Right lung (tissue), 10 donors: Measurements from ENCODE around the gene PDSS1. TPM values are rescaled to one million over a fixed set of nuclear protein-coding genes. Genes with fewer than 3 reads are reported as not detected.
"Not testable (repeated sequence)": the region's sequence is repeated elsewhere in the genome, so short reads cannot be mapped to it uniquely, and the experiment has no call there.

Experiments
- DNase-seq, 2 donors: peaks; one replicate each; pipeline ENCODE4 v3.0.0-alpha.2; 2013
- long read RNA-seq, 8 donors: transcript quantifications; one replicate each; lab custom pipeline, GENCODE V29; 2026
- polyA plus RNA-seq, 5 donors: library from polyadenylated mRNA; unstranded; fragments of 120-200 nt; gene quantifications; one replicate each; pipeline versions ENCODE4 v1.2.1 to v1.2.3, GENCODE V29; 2013; ENCODE audit warnings: inconsistent platforms in 1 of 5, low replicate concordance in 1 of 5; ENCODE audit not compliant: insufficient read length in 5 of 5, insufficient read depth in 1 of 5

Gene PDSS1
- polyA plus RNA-seq = 10 to 100 TPM in 4 of 5 donors, 1 to 10 TPM in 1; 9.3 to 15.3 (median 12.3) TPM
- long read RNA-seq, donor 1, partial matches to known transcripts = 5 of 7 reads
- long read RNA-seq, donor 1, other reads (novel, unspliced or antisense) = 0 of 7 reads
- long read RNA-seq, donor 2, partial matches to known transcripts = 0 of 1 reads
- long read RNA-seq, donor 2, other reads (novel, unspliced or antisense) = 0 of 1 reads
- long read RNA-seq, donor 3, partial matches to known transcripts = 0 of 5 reads
- long read RNA-seq, donor 3, other reads (novel, unspliced or antisense) = 0 of 5 reads
- long read RNA-seq, donor 4, partial matches to known transcripts = 0 of 1 reads
- long read RNA-seq, donor 4, other reads (novel, unspliced or antisense) = 0 of 1 reads
- long read RNA-seq, donor 5, partial matches to known transcripts = 7 of 11 reads
- long read RNA-seq, donor 5, other reads (novel, unspliced or antisense) = 0 of 11 reads
- long read RNA-seq, donor 6, partial matches to known transcripts = 5 of 6 reads
- long read RNA-seq, donor 6, other reads (novel, unspliced or antisense) = 0 of 6 reads
- long read RNA-seq, donor 7, partial matches to known transcripts = 0 of 2 reads
- long read RNA-seq, donor 7, other reads (novel, unspliced or antisense) = 0 of 2 reads
- long read RNA-seq, donor 8 = 0 reads

GRCh38 chr10:26697163-26697921, at the start of gene PDSS1:
Gene PDSS1, plus strand, starts transcription at chr10:26697701. Its CDS starts 11 bp downstream, at chr10:26697712.
- peak; percentile 63 to 77 for DNase-seq

GRCh38 chr10:26648245-26648636, 49.3 kb upstream of the PDSS1 start:
- not testable (repeated sequence) for DNase-seq

- no peak for DNase-seq
Measured at GRCh38 chr10:26650406-26650805, 47.1 kb upstream of the PDSS1 start.

GRCh38 chr10:26651476-26651875, 46.0 kb upstream of the PDSS1 start:
- DNase-seq = peak in 1 of 2 donors; percentile 13

- no peak for DNase-seq
Measured at GRCh38 chr10:26653004-26653403, 44.5 kb upstream of the PDSS1 start.

- DNase-seq = no peak
Measured at GRCh38 chr10:26655746-26656145, 41.8 kb upstream of the PDSS1 start.

GRCh38 chr10:26662864-26663263, 34.6 kb upstream of the PDSS1 start:
- no peak for DNase-seq

GRCh38 chr10:26665080-26666048, 32.1 kb upstream of the PDSS1 start:
- no peak for DNase-seq

GRCh38 chr10:26675873-26676257, 21.6 kb upstream of the PDSS1 start:
- no peak for DNase-seq

GRCh38 chr10:26679588-26679987, 17.9 kb upstream of the PDSS1 start:
- no peak for DNase-seq

GRCh38 chr10:26681076-26681475, 16.4 kb upstream of the PDSS1 start:
- no peak for DNase-seq

GRCh38 chr10:26681971-26682370, 15.5 kb upstream of the PDSS1 start:
- DNase-seq = not testable (repeated sequence)

- DNase-seq = no peak
Measured at GRCh38 chr10:26682931-26683330, 14.6 kb upstream of the PDSS1 start.

GRCh38 chr10:26684667-26685264, 12.7 kb upstream of the PDSS1 start:
- DNase-seq = peak in 1 of 2 donors; percentile 14

GRCh38 chr10:26685441-26685840, 12.1 kb upstream of the PDSS1 start:
- no peak for DNase-seq

- no peak for DNase-seq
Measured at GRCh38 chr10:26689399-26689798, 8.1 kb upstream of the PDSS1 start.

GRCh38 chr10:26690731-26691475, 6.6 kb upstream of the PDSS1 start:
- DNase-seq = no peak

- not testable (repeated sequence) for DNase-seq
Measured at GRCh38 chr10:26694536-26694935, 3.0 kb upstream of the PDSS1 start.

GRCh38 chr10:26696786-26697162, 727 bp upstream of the PDSS1 start:
- no peak for DNase-seq
